Astrocyte (in vitro differentiated cells and primary cell): ENCODE data around the gene ATG4A.

Source experiments
- EZH2 ChIP-seq: IDR thresholded peaks from 2 replicates; pipeline ENCODE4 v1.6.1; 2012; ENCODE audit warnings: mild to moderate bottlenecking, low read length, inconsistent platforms; ENCODE audit not compliant: insufficient read depth
- TF ChIP-seq, protein P1 (sequence below): IDR thresholded peaks from 2 replicates; pipeline ENCODE4 v1.5.1; 2011; ENCODE audit warnings: low read depth, mild to moderate bottlenecking, inconsistent platforms, low read length, moderate library complexity; ENCODE audit not compliant: insufficient read depth

DNA sequence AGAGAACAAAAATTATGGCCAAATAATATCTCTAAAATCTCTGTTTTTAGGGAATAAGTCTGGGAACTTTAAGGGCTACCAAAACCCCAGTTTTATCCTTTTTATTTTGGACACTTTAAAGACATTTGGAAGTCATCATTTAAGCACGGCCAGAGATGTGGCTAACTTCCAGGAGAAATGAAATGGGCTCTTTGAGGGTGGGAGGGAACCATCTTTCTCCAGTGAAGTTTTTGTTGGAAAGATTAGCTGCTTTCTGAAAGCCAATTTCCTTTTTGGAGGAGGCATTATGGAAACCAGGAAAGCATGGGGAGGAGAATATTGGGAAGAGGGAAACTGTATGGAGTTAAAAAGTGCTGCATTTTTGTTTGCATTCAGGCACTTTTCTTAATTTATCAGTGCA, 41.9 kb upstream of the ATG4A start:
- TF ChIP-seq, protein P1, sequence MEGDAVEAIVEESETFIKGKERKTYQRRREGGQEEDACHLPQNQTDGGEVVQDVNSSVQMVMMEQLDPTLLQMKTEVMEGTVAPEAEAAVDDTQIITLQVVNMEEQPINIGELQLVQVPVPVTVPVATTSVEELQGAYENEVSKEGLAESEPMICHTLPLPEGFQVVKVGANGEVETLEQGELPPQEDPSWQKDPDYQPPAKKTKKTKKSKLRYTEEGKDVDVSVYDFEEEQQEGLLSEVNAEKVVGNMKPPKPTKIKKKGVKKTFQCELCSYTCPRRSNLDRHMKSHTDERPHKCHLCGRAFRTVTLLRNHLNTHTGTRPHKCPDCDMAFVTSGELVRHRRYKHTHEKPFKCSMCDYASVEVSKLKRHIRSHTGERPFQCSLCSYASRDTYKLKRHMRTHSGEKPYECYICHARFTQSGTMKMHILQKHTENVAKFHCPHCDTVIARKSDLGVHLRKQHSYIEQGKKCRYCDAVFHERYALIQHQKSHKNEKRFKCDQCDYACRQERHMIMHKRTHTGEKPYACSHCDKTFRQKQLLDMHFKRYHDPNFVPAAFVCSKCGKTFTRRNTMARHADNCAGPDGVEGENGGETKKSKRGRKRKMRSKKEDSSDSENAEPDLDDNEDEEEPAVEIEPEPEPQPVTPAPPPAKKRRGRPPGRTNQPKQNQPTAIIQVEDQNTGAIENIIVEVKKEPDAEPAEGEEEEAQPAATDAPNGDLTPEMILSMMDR, result no peak
- no peak for TF ChIP-seq EZH2
